SK-MEL-5 (cell line): ENCODE data around the gene ATP2B2. TPM values are rescaled to one million over a fixed set of nuclear protein-coding genes. Genes with fewer than 3 reads are reported as not detected.
"Not testable (repeated sequence)": the region's sequence is repeated elsewhere in the genome, so short reads cannot be mapped to it uniquely, and the experiment has no call there.

Source experiments
- DNase-seq: peaks from one replicate; pipeline ENCODE4 v3.0.0-alpha.2; 2016; ENCODE audit warnings: low read depth, low spot score
- in situ Hi-C: cut with HindIII; loops from 2 replicates; pipeline ENCODE4 v1.10.0; 2016; ENCODE audit warnings: low sequenced_read_pairs, high pct_unique_total_duplicates, low pct_unique_long_range_greater_than_20kb
- total RNA-seq: library from RNA; depleted of rRNA; stranded (reverse); fragments of >200 nt; shearing (Covaris generic); gene quantifications from 2 replicates; pipeline ENCODE4 v1.2.3, GENCODE V29; 2014

Gene ATP2B2
- total RNA-seq, 1 experiment from 2014 or later: not detected

DNA sequence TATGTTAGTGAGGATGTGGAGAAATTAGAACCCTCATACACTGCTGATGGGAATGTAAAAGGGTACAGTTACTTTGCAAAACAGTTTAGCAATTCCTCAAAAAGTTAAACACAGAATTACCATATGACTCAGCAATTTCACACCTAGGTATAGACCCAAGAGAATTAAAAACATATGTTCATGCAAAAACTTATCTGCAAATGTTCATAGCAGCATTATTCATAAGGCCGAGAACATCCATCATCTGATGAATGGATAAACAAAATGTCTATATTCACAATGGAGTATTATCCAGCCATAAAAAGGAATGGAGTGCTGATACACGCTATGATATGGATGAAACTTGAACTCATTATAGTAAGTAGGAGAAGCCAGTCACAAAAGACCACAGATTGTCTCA, 194.8 kb downstream of the ATP2B2 start:
- in situ Hi-C loops: no loop called here
- DNase-seq: no peak

DNA sequence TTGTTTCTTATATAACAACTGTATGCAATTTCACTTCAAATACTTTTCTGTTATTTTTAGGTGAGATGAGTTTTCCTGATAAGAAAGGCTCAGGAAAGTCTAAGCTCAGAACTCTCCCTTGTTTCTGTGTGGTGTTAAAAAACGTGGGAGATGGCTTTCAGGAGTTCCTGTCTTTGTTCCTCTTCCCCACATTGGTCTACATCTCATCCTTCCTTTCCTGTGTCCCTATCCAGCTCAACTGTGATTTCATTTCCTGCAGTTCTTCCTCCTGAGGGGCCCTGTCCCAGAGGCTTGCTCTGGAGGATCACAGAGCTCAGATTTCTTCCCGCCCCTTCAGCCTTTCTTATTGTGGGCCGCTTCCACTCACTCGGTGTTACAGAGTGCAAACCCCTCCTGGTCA, 195.7 kb downstream of the ATP2B2 start:
- in situ Hi-C loops: no loop called here
- DNase-seq: no peak

DNA sequence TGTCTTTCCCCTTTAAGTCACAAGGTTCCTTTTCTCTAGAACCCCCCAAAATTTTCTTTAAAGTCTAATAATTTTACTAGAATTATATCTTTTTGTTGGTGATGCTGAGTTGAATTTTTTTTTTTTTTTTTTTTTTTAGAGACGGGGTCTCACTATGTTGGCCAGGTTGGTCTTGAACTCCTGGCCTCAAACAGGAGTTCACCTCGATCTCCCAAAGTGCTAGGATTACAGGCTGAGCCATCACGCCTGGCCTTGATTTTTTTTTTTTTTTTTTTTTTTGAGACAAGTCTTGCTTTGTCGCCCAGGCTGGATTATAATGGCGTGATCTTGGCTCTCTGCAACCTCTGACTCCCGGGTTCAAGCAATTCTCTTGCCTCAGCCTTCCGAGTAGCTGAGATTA, 196.7 kb downstream of the ATP2B2 start:
- DNase-seq: no peak
- in situ Hi-C loops: no loop called here

DNA sequence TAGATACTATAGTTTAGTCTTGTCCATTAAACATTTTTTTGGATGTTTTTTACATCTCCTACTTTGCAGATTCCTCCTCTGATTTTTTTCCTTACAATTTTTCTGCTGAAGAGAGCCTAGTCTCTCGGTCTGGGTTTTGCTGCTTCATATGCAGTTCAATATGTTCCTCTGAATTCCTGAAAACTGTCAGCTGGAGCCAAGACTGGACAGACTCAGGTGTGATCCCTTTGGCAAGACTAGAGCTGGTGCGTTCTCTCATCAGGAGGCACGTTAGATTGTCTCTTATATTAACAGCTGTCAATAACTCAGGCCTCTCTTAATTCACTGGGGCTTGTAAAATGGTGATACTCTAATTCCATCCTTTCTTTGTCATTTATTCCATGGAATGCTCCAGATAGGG, 199.2 kb downstream of the ATP2B2 start:
- in situ Hi-C loops: no loop called here
- DNase-seq: no peak

DNA sequence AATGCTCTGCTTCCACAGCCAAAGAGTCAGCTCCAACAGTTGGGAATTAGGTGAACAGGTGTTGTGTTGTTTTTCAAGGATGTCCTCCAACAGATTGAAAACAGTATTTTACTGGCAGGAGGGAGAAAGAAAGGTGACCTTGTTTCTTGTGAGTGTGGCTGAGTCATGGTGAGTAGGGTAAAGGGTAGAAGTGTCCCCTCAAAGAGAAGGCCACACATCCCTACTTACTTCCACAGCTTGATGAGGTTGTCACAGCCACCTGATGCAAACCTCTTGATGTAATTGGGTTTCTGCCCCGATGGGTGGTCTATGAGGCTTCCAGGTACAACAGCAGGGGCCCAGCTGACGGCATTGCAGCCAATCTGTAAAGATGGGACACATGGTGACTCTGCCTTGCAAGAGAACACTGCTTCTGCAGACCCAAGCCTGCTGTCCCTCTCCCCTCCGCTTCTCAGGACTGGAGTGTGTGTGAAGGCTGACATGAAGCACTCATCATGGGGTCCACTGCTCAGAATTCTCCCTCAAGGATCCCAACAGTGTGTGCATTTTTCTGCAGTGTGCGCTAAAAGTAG, 200.0 kb downstream of the ATP2B2 start:
- in situ Hi-C loops: no loop called here
- no peak for DNase-seq

DNA sequence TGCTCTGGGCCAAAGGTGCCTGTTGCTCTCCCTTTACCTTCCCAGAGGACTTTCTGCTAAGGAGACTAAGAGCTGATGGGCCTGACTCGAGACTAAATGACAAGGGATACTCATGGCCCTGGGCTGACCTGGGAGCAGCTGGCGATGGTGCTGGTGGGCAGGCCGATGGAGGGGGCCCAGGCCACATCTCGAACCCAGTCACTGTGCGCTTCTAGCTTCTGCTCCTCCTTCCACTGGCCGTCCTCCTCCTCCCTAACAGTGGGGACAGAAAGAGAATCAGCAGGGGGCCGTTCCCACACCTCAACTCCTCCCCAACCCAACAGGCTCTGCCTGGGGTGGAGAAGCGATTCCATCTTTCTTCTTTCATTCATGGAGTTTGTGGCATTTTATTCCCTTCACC, 200.5 kb downstream of the ATP2B2 start:
- no peak for DNase-seq
- in situ Hi-C loops: no loop called here

DNA sequence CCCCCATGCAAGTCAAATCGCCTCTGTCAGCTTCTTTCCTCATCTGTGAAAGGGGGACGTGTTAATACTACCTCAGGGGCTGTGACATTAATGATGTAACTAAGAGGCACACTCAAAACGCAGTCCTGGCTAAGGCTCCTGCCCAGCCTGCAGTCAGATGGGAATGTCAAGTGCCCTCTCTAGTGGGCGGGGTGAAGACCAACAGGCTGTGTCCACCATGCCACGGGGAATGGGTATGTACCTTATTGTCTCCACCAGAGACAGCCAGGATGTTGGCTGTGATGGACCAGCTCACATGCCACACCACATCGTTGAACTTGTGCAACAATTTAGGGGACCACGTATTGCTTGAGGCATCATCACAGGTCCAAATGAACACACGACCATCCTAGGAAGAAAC, 201.6 kb downstream of the ATP2B2 start:
- DNase-seq: no peak
- in situ Hi-C loops: no loop called here

DNA sequence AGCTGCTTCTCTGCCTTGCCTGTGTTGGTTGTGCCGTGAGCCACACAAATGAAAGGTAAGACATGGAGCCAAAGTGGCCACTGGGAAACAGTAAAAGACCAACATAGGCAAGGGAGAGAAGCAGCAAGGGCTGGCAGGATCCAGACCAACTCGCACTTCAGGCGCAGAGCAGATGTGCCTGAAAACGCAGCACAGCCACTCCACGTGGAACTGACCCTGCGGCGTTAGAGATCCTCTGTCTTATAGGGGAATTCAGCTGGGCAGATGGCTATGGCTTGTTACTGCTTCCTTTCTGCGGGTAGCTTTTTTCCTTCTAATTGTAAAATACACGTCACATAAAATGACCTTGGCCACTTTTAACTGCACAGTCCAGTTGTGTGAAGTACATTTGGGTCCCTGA, 202.3 kb downstream of the ATP2B2 start:
- in situ Hi-C loops: no loop called here
- DNase-seq: no peak

DNA sequence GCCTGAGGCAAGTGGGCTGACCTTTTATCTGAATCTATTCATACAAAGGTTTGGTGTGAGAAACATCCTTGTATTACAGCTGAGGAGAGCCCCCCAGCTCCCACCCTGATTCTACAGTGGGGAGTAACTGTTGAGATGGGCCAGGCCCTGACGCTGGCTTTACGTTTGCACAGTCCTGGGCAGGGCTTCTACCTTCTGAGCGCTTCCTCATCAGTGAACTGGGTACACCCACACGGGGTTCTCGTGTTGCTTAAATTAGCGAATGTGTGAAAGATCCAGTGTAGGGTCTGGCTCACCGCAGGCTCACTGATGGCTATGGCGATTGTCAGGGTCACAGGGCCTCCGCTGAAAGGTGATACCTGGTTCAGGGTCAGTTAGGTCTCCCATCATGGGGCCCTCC, 205.3 kb downstream of the ATP2B2 start:
- DNase-seq: no peak
- in situ Hi-C loops: no loop called here

DNA sequence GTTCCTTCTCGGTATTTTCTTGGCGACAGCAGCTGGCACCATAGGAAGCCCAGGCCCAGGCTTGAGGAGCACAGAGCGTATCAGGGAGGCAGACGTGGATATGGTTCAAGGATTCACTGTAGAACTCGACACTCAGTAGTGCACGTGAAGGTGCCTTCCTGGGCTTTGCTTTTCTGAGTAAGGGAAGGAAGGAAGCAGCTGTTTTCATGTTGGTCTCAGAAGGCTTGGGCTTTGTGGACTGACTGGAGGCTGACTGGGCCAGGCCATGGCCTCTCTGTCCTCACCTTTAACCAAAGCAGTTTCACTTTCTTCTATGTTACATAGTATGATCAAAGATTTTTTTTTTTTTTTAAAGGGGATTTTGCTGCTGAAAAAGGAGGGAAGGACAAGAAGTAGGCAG, 205.7 kb downstream of the ATP2B2 start:
- no peak for DNase-seq
- in situ Hi-C loops: no loop called here

DNA sequence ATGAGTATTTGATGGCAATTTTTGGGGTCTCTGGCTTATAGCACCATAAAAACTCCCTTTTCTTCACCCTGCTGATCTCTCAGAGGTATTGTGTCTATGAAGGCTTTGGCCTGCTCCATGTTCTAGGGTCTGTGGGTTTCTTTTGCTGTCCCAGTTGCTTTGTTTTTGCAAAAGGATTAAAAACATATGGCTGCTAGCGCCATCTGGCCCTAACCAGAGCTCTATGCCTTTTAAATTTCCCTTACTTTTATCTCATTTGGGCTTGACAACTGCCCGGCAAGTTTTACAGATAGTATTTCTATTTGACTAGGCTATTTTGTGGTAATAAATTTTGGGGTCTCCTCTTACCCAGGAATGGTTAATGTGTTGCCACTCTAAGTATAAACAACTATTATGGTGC, 206.2 kb downstream of the ATP2B2 start:
- in situ Hi-C loops: no loop called here
- no peak for DNase-seq

DNA sequence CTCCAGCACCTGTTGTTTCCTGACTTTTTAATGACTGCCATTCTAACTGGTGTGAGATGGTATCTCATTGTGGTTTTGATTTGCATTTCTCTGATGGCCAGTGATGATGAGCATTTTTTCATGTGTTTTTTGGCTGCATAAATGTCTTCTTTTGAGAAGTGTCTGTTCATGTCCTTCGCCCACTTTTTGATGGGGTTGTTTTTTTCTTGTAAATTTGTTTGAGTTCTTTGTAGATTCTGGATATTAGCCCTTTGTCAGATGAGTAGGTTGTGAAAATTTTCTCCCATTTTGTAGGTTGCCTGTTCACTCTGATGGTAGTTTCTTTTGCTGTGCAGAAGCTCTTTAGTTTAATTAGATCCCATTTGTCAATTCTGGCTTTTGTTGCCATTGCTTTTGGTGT, 207.3 kb downstream of the ATP2B2 start:
- in situ Hi-C loops, DNase-seq: not testable (repeated sequence)

DNA sequence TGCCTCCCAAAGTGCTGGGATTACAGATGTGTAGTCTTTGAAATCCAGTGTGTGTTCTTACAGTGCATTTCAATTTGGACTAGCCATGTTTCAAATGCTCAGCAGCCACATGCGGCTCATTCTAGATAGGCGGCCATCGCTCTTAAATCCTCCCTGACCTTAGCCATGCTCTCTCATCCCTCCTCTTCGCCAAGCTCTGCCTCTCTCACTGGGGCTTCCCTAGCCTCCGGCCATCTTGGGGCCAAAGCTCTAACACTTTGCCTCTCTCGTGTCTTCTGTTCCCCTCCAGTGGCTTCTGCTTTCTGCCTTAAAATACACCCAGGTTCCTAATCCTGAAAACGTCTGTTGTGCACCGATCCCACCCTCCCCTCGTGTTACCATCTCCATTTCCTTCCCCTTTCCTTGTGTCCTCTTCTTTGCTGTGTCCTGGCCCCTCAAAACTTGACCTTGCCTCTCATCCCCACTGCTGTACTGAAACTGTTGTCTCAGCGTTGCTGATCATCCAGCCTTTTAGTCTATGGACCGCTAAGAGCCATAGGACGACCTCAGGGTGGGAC, 211.3 kb downstream of the ATP2B2 start:
- DNase-seq: no peak
- in situ Hi-C loops: no loop called here

DNA sequence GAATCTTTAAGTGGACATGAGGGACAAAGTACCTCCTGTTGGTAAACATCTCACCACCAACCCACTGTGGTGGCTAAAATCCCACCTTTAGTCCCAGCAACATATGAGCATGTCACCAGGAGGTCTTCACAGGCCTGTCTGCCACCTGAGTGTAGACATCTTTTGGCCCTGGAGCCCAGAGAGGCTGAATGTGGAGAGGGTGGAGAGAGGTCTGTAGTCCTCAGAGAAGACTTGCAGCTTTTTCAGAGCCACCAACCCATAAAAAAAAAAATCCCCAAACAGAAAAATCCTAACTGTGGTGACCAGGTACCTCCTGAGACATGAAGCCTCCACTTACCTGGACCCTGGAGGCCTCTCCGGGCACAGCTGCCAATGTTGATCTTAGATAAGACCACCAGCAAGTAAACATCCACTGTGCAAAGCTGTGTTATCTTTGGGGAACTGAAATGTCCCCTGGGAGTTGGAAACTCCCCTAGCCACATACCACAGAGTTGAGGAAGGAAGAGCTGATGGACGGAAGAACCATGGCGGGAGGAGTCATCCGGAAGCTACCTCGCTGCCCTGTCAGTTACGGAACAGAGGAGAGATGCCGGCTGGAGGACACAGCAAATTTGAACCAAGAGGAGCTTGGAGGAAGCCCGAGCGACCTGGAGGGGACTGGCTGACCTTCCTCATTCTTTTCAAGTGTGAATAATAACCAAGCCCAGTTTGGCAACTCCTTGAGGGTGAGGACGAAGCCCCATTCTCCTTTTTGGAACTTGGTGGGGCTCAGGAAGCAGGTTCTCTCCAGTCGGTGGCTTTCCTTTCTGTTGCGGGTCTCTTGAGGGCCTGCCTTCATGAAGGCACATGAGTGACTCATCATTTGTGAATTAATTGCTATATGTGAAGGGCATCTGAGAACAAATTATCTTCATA, 212.6 kb downstream of the ATP2B2 start, which contains the start of gene GHRL:
GHRL (minus strand) TSS at position 443 of the 915 bp plus-strand sequence. CDS start 2,767 bp downstream, outside the sequence.
- no peak for DNase-seq
- in situ Hi-C loops: no loop called here

DNA sequence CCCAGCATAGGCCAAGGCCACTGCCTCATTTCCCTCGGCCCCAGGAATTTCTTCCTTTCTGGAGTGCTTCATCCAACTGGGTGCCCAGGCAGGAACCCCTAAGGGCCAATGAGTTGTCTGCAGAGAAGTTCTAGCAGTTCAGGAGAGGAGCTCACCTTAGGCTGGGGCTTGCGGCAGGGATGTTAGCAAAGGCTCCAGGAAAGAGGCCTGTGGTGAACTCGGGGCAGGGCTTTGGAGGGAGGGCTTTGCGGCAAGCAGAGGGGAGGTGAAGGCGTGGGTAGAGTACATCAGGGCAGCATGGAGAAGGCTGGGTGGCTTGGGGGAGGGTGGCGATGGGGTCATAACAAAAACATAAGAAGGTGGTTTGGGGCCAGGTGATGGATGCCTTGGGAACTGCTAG, 213.7 kb downstream of the ATP2B2 start:
- DNase-seq: no peak
- in situ Hi-C loops: no loop called here

DNA sequence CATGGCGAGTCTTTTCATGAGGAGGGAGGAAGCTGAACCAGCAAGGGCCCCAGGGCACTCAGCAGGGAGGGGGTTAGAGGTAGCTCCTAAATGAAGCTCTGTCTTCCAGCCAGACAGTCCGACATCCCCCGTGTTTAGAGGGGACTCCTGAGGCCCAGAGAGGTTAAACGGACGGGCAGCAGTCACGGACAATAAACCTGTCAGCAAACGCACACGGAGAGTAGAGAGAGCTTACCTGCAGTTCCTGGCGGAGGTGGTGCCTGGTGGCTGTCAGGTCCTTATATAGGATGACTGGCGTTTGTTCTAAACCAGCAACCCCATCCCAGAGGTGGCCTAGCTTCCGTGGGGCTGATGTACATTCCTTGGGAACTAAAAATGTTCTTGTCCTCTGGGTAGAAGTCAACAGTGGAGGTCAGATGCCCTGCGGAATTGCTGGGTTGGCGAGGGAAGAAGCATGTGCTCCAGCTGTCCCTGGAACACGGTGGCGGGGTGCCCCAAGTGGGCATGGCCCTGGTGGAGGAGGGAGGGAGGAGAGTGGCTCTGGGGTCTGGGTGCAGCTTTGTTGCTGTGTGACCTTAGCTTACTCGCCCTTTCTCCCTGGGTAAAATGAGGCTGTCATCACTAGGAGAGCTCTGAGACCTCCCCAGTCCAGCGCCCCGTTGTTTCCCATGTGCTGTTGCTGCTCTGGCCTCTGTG, 214.8 kb downstream of the ATP2B2 start:
- no peak for DNase-seq
- in situ Hi-C loops: no loop called here

DNA sequence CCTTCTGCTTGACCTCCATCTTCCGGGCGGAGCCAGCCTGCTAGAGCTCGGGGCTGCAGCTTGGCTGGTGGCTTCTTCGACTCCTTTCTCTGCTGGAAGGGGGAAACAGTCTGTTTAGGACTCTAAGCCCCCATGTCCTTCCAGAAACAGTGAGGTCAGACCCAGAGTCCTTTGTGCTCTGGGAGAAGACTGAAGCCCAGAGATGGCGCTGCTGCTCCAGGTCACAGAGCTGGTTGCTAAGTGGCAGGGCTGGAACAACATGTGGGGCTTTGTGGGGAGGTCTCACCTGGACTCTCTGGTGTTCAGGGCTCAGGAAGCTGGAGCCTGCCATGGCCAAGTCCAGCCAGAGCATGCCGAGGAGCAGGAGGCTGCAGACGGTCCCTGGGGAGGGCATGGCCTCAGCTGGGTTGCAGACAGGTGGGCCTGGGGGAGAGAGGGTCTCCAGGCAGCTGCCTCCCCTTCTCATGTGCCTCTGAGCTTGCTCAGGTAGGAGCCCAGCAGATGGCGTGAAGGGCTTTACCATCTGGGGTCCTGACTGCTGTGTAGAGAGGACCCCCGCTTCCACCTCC, 215.5 kb downstream of the ATP2B2 start:
- in situ Hi-C loops: no loop called here
- DNase-seq: no peak

DNA sequence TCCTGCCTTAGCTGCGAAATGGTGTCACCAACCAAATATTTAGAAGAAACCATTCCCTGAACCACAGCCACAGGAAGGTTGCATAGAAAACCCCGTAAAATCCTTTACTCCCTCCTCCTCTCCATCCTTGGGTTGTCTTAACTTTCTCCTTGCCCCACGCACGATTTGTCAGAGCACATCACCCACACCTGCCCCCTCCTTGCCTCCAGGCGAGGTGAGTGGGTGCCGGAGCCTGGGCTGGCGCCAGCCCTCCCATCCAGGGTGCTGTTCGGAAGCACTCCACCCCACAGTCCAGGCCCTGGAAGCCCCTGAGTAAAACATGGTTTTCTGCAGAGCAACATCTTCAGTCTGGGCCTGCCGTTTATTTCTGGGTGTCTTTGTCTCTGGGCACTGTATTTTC, 216.3 kb downstream of the ATP2B2 start:
- DNase-seq: no peak
- in situ Hi-C loops: no loop called here
